Endodermal cell (in vitro differentiated cells): ENCODE data around the gene FAM83C. TPM values are rescaled to one million over a fixed set of nuclear protein-coding genes. Genes with fewer than 3 reads are reported as not detected.

Experiments
- DNase-seq: peaks from one replicate; pipeline ENCODE4 v3.0.0-alpha.2; 2017
- H3K27ac ChIP-seq: 2 replicates; pipeline ENCODE4 v1.5.1; 2013; ENCODE audit warnings: mild to moderate bottlenecking, low read depth, low read length, moderate library complexity
- H3K27me3 ChIP-seq: 2 replicates; pipeline ENCODE4 v1.6.1; 2013; ENCODE audit warnings: mild to moderate bottlenecking, low read length, moderate library complexity; ENCODE audit not compliant: insufficient read depth, control insufficient read depth, poor library complexity, severe bottlenecking
- H3K36me3 ChIP-seq: 2 replicates; pipeline ENCODE4 v1.7.0; 2013; ENCODE audit warnings: mild to moderate bottlenecking, low read length, moderate library complexity; ENCODE audit not compliant: control insufficient read depth, insufficient read depth
- H3K4me1 ChIP-seq: one replicate; pipeline ENCODE4 v1.7.0; 2013; ENCODE audit warnings: low read length; ENCODE audit not compliant: control insufficient read depth, insufficient read depth
- H3K4me3 ChIP-seq: 2 replicates; pipeline ENCODE4 v1.5.1; 2013; ENCODE audit warnings: mild to moderate bottlenecking, low read length, moderate library complexity
- H3K9ac ChIP-seq: 2 replicates; pipeline ENCODE4 v1.6.1; 2013; ENCODE audit warnings: mild to moderate bottlenecking, low read length, moderate library complexity; ENCODE audit not compliant: poor library complexity, severe bottlenecking; ENCODE audit errors: extremely low read depth
- H3K9me3 ChIP-seq: 2 replicates; pipeline ENCODE4 v1.6.1; 2013; ENCODE audit warnings: mild to moderate bottlenecking, low read length, moderate library complexity; ENCODE audit not compliant: control insufficient read depth
- H3K27ac Mint-ChIP-seq: 2 replicates; pipeline ENCODE4 v1.8.0; 2020; ENCODE audit warnings: mixed read lengths
- H3K27me3 Mint-ChIP-seq: 2 replicates; pipeline ENCODE4 v1.8.0; 2021; ENCODE audit warnings: mild to moderate bottlenecking, mixed read lengths; ENCODE audit not compliant: insufficient read depth
- H3K36me3 Mint-ChIP-seq: 2 replicates; pipeline ENCODE4 v1.8.0; 2020; ENCODE audit warnings: low read depth, mixed read lengths
- H3K4me1 Mint-ChIP-seq: 2 replicates; pipeline ENCODE4 v1.8.0; 2020; ENCODE audit warnings: mixed read lengths
- H3K4me3 Mint-ChIP-seq: 2 replicates; pipeline ENCODE4 v1.8.0; 2020; ENCODE audit warnings: mild to moderate bottlenecking, moderate library complexity, mixed read lengths
- H3K9me3 Mint-ChIP-seq: 2 replicates; pipeline ENCODE4 v1.8.0; 2020; ENCODE audit warnings: mild to moderate bottlenecking, mixed read lengths
- WGBS, 2 experiments: methylation state at CpG; one replicate each; pipeline versions ENCODE4 v1.1.5 to v1.1.7; 2013; ENCODE audit warnings: missing lambda C conversion rate in 2 of 2, mixed read lengths in 1 of 2; ENCODE audit not compliant: insufficient coverage in 1 of 2, insufficient read length in 1 of 2; 5-methylcytosine and 5-hydroxymethylcytosine counted together
- total RNA-seq, 2 donors: library from RNA; stranded (reverse); fragmentation: NEBNext Ultra II Directional in 1 of 2; extraction: Animal tissue kit (Norgen Biotek cat#: 25700) in 1 of 2; gene quantifications; 2 replicates in 1 of 2; 3 replicates in 1 of 2; pipeline ENCODE4 v1.2.1, GENCODE V29; 2021
- TF ChIP-seq, protein P1 (sequence below): fragments of 200-600 bp; sonication (generic); conservative IDR thresholded peaks from 2 replicates; pipeline ENCODE4 v1.5.0; 2021; ENCODE audit warnings: antibody characterized with exemption, mild to moderate bottlenecking

Gene FAM83C
- total RNA-seq, 2 donors from 2014 or later, result not detected

DNA sequence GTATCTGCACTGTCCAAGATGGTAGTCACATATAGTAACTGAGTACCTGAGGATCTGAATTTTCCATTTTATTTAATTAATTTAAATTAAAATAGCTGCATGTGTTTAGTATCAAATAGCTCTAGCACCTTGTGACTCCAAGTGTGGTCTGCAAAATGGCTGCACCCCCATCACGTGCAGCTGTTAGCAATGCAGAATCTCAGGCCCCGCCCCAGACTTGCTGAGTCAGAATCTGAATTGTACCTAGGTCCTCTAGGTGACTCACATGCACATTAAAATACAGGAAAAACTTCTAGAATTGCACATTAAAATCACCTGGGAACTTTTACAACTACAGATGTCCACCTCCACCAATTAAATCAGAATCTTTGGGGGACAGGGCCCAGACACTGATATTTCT lies 19.2 kb upstream of the FAM83C start:
- Histone ChIP-seq H3K4me1 (peaks cover 4% of the 10 kb centered on the region), H3K27me3 (no peaks in the 10 kb centered on the region), H3K9me3 (no peaks in the 10 kb centered on the region), H3K9ac (no peak overlapping the region), H3K36me3 (peaks cover 11% of the 10 kb centered on the region), H3K27ac (no peak overlapping the region), H3K4me3 (no peak overlapping the region)
- H3K27me3 Mint-ChIP-seq, result no peaks in the 10 kb centered on the region
- peaks cover 19% of the 10 kb centered on the region for H3K36me3 Mint-ChIP-seq
- H3K9me3 Mint-ChIP-seq, result no peaks in the 10 kb centered on the region
- DNase-seq, result no peak
- 90 to 91% methylated on average over 2 of the region's 2 CpGs for WGBS, 2 experiments
- TF ChIP-seq, protein P1, sequence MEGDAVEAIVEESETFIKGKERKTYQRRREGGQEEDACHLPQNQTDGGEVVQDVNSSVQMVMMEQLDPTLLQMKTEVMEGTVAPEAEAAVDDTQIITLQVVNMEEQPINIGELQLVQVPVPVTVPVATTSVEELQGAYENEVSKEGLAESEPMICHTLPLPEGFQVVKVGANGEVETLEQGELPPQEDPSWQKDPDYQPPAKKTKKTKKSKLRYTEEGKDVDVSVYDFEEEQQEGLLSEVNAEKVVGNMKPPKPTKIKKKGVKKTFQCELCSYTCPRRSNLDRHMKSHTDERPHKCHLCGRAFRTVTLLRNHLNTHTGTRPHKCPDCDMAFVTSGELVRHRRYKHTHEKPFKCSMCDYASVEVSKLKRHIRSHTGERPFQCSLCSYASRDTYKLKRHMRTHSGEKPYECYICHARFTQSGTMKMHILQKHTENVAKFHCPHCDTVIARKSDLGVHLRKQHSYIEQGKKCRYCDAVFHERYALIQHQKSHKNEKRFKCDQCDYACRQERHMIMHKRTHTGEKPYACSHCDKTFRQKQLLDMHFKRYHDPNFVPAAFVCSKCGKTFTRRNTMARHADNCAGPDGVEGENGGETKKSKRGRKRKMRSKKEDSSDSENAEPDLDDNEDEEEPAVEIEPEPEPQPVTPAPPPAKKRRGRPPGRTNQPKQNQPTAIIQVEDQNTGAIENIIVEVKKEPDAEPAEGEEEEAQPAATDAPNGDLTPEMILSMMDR, result no peak
- H3K27ac Mint-ChIP-seq, result peak overlapping the region; percentile 3
- peaks cover 19% of the 10 kb centered on the region for H3K4me1 Mint-ChIP-seq
- no peak overlapping the region for H3K4me3 Mint-ChIP-seq

DNA sequence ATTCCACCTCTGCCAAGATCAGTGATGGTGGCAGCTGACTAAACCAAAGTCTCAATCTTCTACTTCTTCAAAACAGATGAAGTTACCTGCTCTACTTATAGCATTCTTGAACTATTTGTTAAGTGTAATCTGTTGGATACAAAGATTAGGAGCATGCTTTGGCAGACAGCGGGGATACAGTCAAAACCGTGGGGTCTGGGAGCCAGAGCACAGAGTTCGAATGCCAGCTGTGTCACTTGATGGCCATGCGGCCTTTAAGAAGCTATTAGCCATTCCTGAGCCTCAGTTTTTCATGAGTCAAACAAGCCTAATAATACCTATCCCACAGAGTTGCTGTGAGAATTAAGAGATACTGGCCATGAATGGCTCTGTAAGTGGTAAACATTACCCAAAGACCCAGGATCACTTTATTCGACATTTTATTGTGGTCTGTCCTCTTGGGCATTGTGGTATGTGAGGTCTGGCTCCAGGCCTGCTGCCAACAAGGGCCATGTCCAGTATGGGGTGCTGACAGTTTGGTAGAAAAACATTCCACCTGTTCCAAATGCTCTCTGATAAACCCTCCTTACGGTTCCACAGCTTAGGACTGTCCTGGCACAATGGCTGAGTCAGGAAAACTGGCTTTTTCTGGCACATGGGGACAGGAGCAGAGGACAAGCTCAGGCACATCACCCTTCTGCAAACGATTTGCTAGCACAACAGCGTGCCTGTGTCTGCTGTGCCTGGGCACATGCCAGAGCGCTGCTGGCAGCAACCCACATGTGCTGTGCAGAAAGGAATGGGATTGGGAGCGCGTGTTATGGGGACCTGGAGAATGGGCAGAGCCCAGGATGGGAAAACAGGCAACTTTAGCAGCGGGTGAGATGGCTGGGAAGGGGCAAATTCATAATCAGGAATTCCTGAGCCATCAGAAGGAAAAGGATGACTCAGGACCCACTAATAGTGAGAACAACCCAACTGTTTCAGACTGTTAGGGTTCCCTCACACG lies 15.7 kb upstream of the FAM83C start:
- Mint-ChIP-seq H3K4me3 (no peak overlapping the region), H3K36me3 (peaks cover 22% of the 10 kb centered on the region), H3K27ac (no peak overlapping the region), H3K4me1 (peaks cover 17% of the 10 kb centered on the region), H3K27me3 (no peaks in the 10 kb centered on the region), H3K9me3 (no peaks in the 10 kb centered on the region)
- no peaks in the 10 kb centered on the region for H3K9me3 ChIP-seq
- H3K36me3 ChIP-seq, result peaks cover 25% of the 10 kb centered on the region
- H3K4me3 ChIP-seq, result no peak overlapping the region
- TF ChIP-seq, protein P1, result no peak
- no peak overlapping the region for H3K9ac ChIP-seq
- H3K27me3 ChIP-seq, result no peaks in the 10 kb centered on the region
- 90 to 96% methylated on average over 9 to 13 of the region's 13 CpGs for WGBS, 2 experiments
- H3K27ac ChIP-seq, result peak overlapping the region; percentile 2
- DNase-seq, result no peak
- peaks cover 4% of the 10 kb centered on the region for H3K4me1 ChIP-seq

DNA sequence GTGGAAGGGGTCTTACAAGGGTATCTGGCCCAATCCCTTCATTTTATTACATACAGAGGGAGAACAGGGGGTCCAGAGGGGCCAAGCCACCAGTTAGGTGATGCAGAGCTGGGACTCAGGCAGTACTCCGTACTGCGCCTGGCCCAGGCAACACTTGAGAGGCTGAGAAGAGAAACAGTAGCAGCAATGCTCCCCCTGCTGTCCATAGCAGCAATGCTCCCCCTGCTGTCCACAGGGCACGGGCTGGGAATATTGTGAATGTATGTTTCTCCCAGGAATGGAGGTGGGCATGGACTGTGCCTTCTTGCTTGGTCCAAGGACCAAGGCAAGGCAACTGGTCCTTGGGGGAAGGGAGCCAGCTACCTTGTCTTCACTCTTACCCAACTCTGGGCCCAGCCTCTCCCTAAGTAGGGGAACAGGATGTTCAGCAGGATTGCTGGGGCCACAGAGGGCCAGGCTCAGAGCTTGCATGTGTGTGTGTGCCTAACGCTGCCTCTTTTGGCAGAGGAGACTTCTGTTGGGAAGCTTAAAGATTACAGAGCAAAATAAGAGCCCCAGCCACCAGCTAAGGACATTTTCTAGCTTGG lies 14.8 kb upstream of the FAM83C start:
- TF ChIP-seq, protein P1, result peak; percentile 94
- Histone ChIP-seq H3K4me3 (no peak overlapping the region), H3K9ac (no peak overlapping the region), H3K4me1 (peaks cover 4% of the 10 kb centered on the region), H3K27ac (no peak overlapping the region), H3K27me3 (no peaks in the 10 kb centered on the region), H3K9me3 (no peaks in the 10 kb centered on the region), H3K36me3 (peaks cover 30% of the 10 kb centered on the region)
- no peaks in the 10 kb centered on the region for H3K27me3 Mint-ChIP-seq
- H3K27ac Mint-ChIP-seq, result no peak overlapping the region
- H3K4me3 Mint-ChIP-seq, result no peak overlapping the region
- peak; percentile 90 for DNase-seq
- H3K36me3 Mint-ChIP-seq, result peaks cover 15% of the 10 kb centered on the region
- WGBS, 2 experiments, result 62 to 64% methylated on average over 4 of the region's 4 CpGs
- H3K9me3 Mint-ChIP-seq, result no peaks in the 10 kb centered on the region
- peaks cover 10% of the 10 kb centered on the region for H3K4me1 Mint-ChIP-seq
